ENCODE measurements around the gene DCPS.
A peak's percentile ranks its signal among the peaks of the same experiment; 100 is the strongest.
"Not testable (repeated sequence)": the region's sequence is repeated elsewhere in the genome, so short reads cannot be mapped to it uniquely, and the experiment has no call there.

DCPS gene

GRCh38 chr11:126288237-126288636 lies 15.6 kb upstream of the DCPS start:
- DNase-seq (ENCODE audit: low read depth in 2 of 2): no peak

GRCh38 chr11:126290887-126291286 lies 13.0 kb upstream of the DCPS start:
- no peak for DNase-seq (ENCODE audit: low read depth in 2 of 2)

GRCh38 chr11:126293726-126294125 lies 10.1 kb upstream of the DCPS start:
- DNase-seq (ENCODE audit: low read depth in 2 of 2): no peak

GRCh38 chr11:126297004-126297403 lies 6.9 kb upstream of the DCPS start:
- no peak for DNase-seq (ENCODE audit: low read depth in 2 of 2)

- DNase-seq (ENCODE audit: low read depth in 2 of 2): no peak
Measured at GRCh38 chr11:126304457-126305075, 706 bp downstream of the DCPS start.

- no peak for DNase-seq (ENCODE audit: low read depth in 2 of 2)
Measured at GRCh38 chr11:126305699-126306098, 1.8 kb downstream of the DCPS start.

- no peak for DNase-seq (ENCODE audit: low read depth in 2 of 2)
Measured at GRCh38 chr11:126307706-126308105, 3.8 kb downstream of the DCPS start.

GRCh38 chr11:126308271-126308671 lies 4.4 kb downstream of the DCPS start:
- no peak for DNase-seq (ENCODE audit: low read depth in 2 of 2)

GRCh38 chr11:126308771-126309170 lies 4.9 kb downstream of the DCPS start:
- not testable (repeated sequence) for DNase-seq (ENCODE audit: low read depth in 2 of 2)

GRCh38 chr11:126310200-126310991 lies 6.5 kb downstream of the DCPS start:
- DNase-seq (ENCODE audit: low read depth in 2 of 2): peak in 1 of 2 donors; percentile 50

- no peak for DNase-seq (ENCODE audit: low read depth in 2 of 2)
Measured at GRCh38 chr11:126310992-126311310, 7.1 kb downstream of the DCPS start.

GRCh38 chr11:126311401-126312291 lies 7.8 kb downstream of the DCPS start:
- no peak for DNase-seq (ENCODE audit: low read depth in 2 of 2)

GRCh38 chr11:126312961-126313360 lies 9.1 kb downstream of the DCPS start:
- no peak for DNase-seq (ENCODE audit: low read depth in 2 of 2)

GRCh38 chr11:126313826-126314225 lies 10.0 kb downstream of the DCPS start:
- no peak for DNase-seq (ENCODE audit: low read depth in 2 of 2)

- no peak for DNase-seq (ENCODE audit: low read depth in 2 of 2)
Measured at GRCh38 chr11:126317432-126317755, 13.5 kb downstream of the DCPS start.

- no peak for DNase-seq (ENCODE audit: low read depth in 2 of 2)
Measured at GRCh38 chr11:126317756-126318573, 14.1 kb downstream of the DCPS start.

GRCh38 chr11:126318574-126319373 lies 14.9 kb downstream of the DCPS start:
- DNase-seq (ENCODE audit: low read depth in 2 of 2): no peak

GRCh38 chr11:126319374-126319740 lies 15.5 kb downstream of the DCPS start:
- no peak for DNase-seq (ENCODE audit: low read depth in 2 of 2)

GRCh38 chr11:126322996-126323395 lies 19.1 kb downstream of the DCPS start:
- DNase-seq (ENCODE audit: low read depth in 2 of 2): no peak

GRCh38 chr11:126327281-126328000 lies 23.6 kb downstream of the DCPS start:
- DNase-seq (ENCODE audit: low read depth in 2 of 2): no peak

Data from stimulated activated CD4-positive, alpha-beta T cell treated with anti-CD3 and anti-CD28 coated beads, Interleukin-4, amount 100 ng/mL, for 48 hours (primary cell).